Measurements from ENCODE around the gene SPP2.

The SPP2 gene

GRCh38 chr2:234050455-234051135, at the start of gene SPP2:
SPP2 (plus strand) TSS chr2:234050702; CDS start chr2:234050787, 85 bp downstream.
- no peak for DNase-seq (ENCODE audit: low read depth)

GRCh38 chr2:234001380-234002160, 48.9 kb upstream of the SPP2 start:
- DNase-seq (ENCODE audit: low read depth) = no peak

- DNase-seq (ENCODE audit: low read depth) = no peak
These were observed 48.2 kb upstream of the SPP2 start for GRCh38 chr2:234002281-234002680.

- DNase-seq (ENCODE audit: low read depth) = peak; percentile 71
These were observed 46.4 kb upstream of the SPP2 start for GRCh38 chr2:234003972-234004617.

- no peak for DNase-seq (ENCODE audit: low read depth)
These were observed 45.4 kb upstream of the SPP2 start for GRCh38 chr2:234005126-234005525.

GRCh38 chr2:234006501-234006900, 44.0 kb upstream of the SPP2 start:
- DNase-seq (ENCODE audit: low read depth) = no peak

- no peak for DNase-seq (ENCODE audit: low read depth)
These were observed 36.1 kb upstream of the SPP2 start for GRCh38 chr2:234014427-234014826.

GRCh38 chr2:234015861-234016260, 34.6 kb upstream of the SPP2 start:
- no peak for DNase-seq (ENCODE audit: low read depth)

GRCh38 chr2:234019896-234020295, 30.6 kb upstream of the SPP2 start:
- no peak for DNase-seq (ENCODE audit: low read depth)

GRCh38 chr2:234020332-234020731, 30.2 kb upstream of the SPP2 start:
- no peak for DNase-seq (ENCODE audit: low read depth)

- DNase-seq (ENCODE audit: low read depth) = no peak
These were observed 28.1 kb upstream of the SPP2 start for GRCh38 chr2:234022424-234022823.

- no peak for DNase-seq (ENCODE audit: low read depth)
These were observed 26.2 kb upstream of the SPP2 start for GRCh38 chr2:234024304-234024703.

- no peak for DNase-seq (ENCODE audit: low read depth)
These were observed 25.0 kb upstream of the SPP2 start for GRCh38 chr2:234025466-234025865.

- no peak for DNase-seq (ENCODE audit: low read depth)
These were observed 24.6 kb upstream of the SPP2 start for GRCh38 chr2:234025891-234026401.

- DNase-seq (ENCODE audit: low read depth) = no peak
These were observed 23.7 kb upstream of the SPP2 start for GRCh38 chr2:234026693-234027254.

- DNase-seq (ENCODE audit: low read depth) = no peak
These were observed 22.9 kb upstream of the SPP2 start for GRCh38 chr2:234027641-234028040.

- DNase-seq (ENCODE audit: low read depth) = no peak
These were observed 21.3 kb upstream of the SPP2 start for GRCh38 chr2:234029150-234029733.

- DNase-seq (ENCODE audit: low read depth) = no peak
These were observed 19.3 kb upstream of the SPP2 start for GRCh38 chr2:234031207-234031606.

- no peak for DNase-seq (ENCODE audit: low read depth)
These were observed 18.1 kb upstream of the SPP2 start for GRCh38 chr2:234032279-234032856.

- DNase-seq (ENCODE audit: low read depth) = no peak
These were observed 17.3 kb upstream of the SPP2 start for GRCh38 chr2:234033174-234033573.

- no peak for DNase-seq (ENCODE audit: low read depth)
These were observed 16.6 kb upstream of the SPP2 start for GRCh38 chr2:234033885-234034284.
